Uterus (tissue), 4 donors: Measurements from ENCODE around the gene FAM181A. TPM values are rescaled to one million over a fixed set of nuclear protein-coding genes. Genes with fewer than 3 reads are reported as not detected.

Experiments
- DNase-seq, 2 donors: peaks; one replicate each; pipeline ENCODE4 v3.0.0-alpha.2; 2019 to 2020
- H3K27ac ChIP-seq, 2 donors: fragments of 200-600 bp; sonication (generic); 1 replicate in 1 of 2; 2 replicates in 1 of 2; pipeline ENCODE4 v1.5.1; 2016 to 2018
- H3K27me3 ChIP-seq, 2 donors: fragments of 200-600 bp; sonication (generic); one replicate each; pipeline ENCODE4 v1.5.1; 2018 to 2019; ENCODE audit warnings: control low read depth in 1 of 2
- H3K36me3 ChIP-seq, 2 donors: fragments of 200-600 bp; sonication (generic); one replicate each; pipeline ENCODE4 v1.5.1; 2019; ENCODE audit warnings: control low read depth in 1 of 2
- H3K4me1 ChIP-seq, 2 donors: fragments of 200-600 bp; sonication (generic); one replicate each; pipeline ENCODE4 v1.5.1; 2018 to 2019; ENCODE audit warnings: control low read depth in 1 of 2
- H3K4me3 ChIP-seq, 2 donors: fragments of 200-600 bp; sonication (generic); 1 replicate in 1 of 2; 2 replicates in 1 of 2; pipeline ENCODE4 v1.5.1; 2018 to 2019; ENCODE audit warnings: mild to moderate bottlenecking in 1 of 2
- H3K9me3 ChIP-seq, 2 donors: fragments of 200-600 bp; sonication (generic); one replicate each; pipeline ENCODE4 v1.5.1; 2019; ENCODE audit warnings: control low read depth in 1 of 2
- CTCF ChIP-seq, 4 experiments: fragments of 200-600 bp in 2 of 4; fragments of 450-650 bp in 2 of 4; sonication (generic) in 2 of 4; IDR thresholded peaks; one replicate each; pipeline ENCODE4 v1.5.1; 2016 to 2019; ENCODE audit warnings: antibody characterized with exemption in 4 of 4, mild to moderate bottlenecking in 2 of 4, moderate library complexity in 1 of 4
- POLR2A ChIP-seq, 2 donors: fragments of 450-650 bp; IDR thresholded peaks; one replicate each; pipeline ENCODE4 v1.6.1; 2016; ENCODE audit warnings: antibody characterized with exemption in 2 of 2, mild to moderate bottlenecking in 1 of 2, moderate library complexity in 1 of 2
- intact Hi-C: fragments of 100-400 bp; cut with DNase I; formaldehyde crosslinking; loops from one replicate; pipeline ENCODE4 v1.15.1; 2023; ENCODE audit warnings: low total_unique reads
- total RNA-seq, 4 donors: library from RNA; depleted of rRNA in 3 of 4; stranded (reverse); fragments of >200 nt in 3 of 4; gene quantifications; one replicate each; pipeline versions ENCODE4 v1.1.0 to v1.2.4, GENCODE V29; 2014 to 2023
- donor health status: DM: yes; HTN: yes; CAD: no.

FAM181A gene
- total RNA-seq, 4 donors from 2014 or later, result 0.48 TPM; not detected in 3

- Histone ChIP-seq H3K4me3 (no peak overlapping the region), H3K27ac (no peak overlapping the region), H3K9me3 (no peaks in the 10 kb centered on the region), H3K36me3 (no peaks in the 10 kb centered on the region), H3K27me3 (no peaks in the 10 kb centered on the region), H3K4me1 (no peaks in the 10 kb centered on the region)
- no peak for DNase-seq
- TF ChIP-seq POLR2A (IDR thresholded peaks at IDR 0.05), result no peak
- no peak for TF ChIP-seq CTCF (IDR thresholded peaks at IDR 0.05)
- intact Hi-C loops, result loop anchor here (2.0 kb wide), 1 partner anchor 56 kb away; no protein-coding TSS in a partner anchor
Measured at GRCh38 chr14:93943052-93943451, 15.9 kb downstream of the FAM181A start.

GRCh38 chr14:93943930-93944329 is 16.8 kb downstream of the FAM181A start:
- intact Hi-C loops, result loop anchor here (2.0 kb wide), 1 partner anchor 55 kb away; no protein-coding TSS in a partner anchor
- Histone ChIP-seq H3K9me3 (no peaks in the 10 kb centered on the region), H3K27ac (no peak overlapping the region), H3K36me3 (no peaks in the 10 kb centered on the region), H3K27me3 (no peaks in the 10 kb centered on the region), H3K4me1 (no peaks in the 10 kb centered on the region), H3K4me3 (no peak overlapping the region)
- TF ChIP-seq CTCF (IDR thresholded peaks at IDR 0.05) (no peak), POLR2A (IDR thresholded peaks at IDR 0.05) (no peak)
- DNase-seq, result no peak

- H3K27ac ChIP-seq, result no peak overlapping the region
- TF ChIP-seq CTCF (IDR thresholded peaks at IDR 0.05) (no peak), POLR2A (IDR thresholded peaks at IDR 0.05) (no peak)
- no peaks in the 10 kb centered on the region for H3K9me3 ChIP-seq
- H3K27me3 ChIP-seq, result no peaks in the 10 kb centered on the region
- intact Hi-C loops, result no loop called here
- no peak for DNase-seq
- H3K4me3 ChIP-seq, result no peak overlapping the region
- no peaks in the 10 kb centered on the region for H3K4me1 ChIP-seq
- no peaks in the 10 kb centered on the region for H3K36me3 ChIP-seq
Measured at GRCh38 chr14:93944348-93945069, 17.4 kb downstream of the FAM181A start.

GRCh38 chr14:93945070-93945399 is 17.9 kb downstream of the FAM181A start:
- Histone ChIP-seq H3K9me3 (no peaks in the 10 kb centered on the region), H3K27me3 (no peaks in the 10 kb centered on the region), H3K4me1 (no peaks in the 10 kb centered on the region), H3K36me3 (no peaks in the 10 kb centered on the region), H3K27ac (no peak overlapping the region), H3K4me3 (no peak overlapping the region)
- TF ChIP-seq POLR2A (IDR thresholded peaks at IDR 0.05) (no peak), CTCF (IDR thresholded peaks at IDR 0.05) (no peak)
- DNase-seq, result no peak
- intact Hi-C loops, result no loop called here

GRCh38 chr14:93946104-93946503 is 19.0 kb downstream of the FAM181A start:
- H3K4me3 ChIP-seq, result no peak overlapping the region
- TF ChIP-seq CTCF (IDR thresholded peaks at IDR 0.05) (no peak), POLR2A (IDR thresholded peaks at IDR 0.05) (no peak)
- DNase-seq, result no peak
- H3K4me1 ChIP-seq, result no peaks in the 10 kb centered on the region
- H3K36me3 ChIP-seq, result no peaks in the 10 kb centered on the region
- no peak overlapping the region for H3K27ac ChIP-seq
- intact Hi-C loops, result no loop called here
- no peaks in the 10 kb centered on the region for H3K27me3 ChIP-seq
- H3K9me3 ChIP-seq, result no peaks in the 10 kb centered on the region
